GM21529 (cell line): ENCODE data around the gene ADGRG6.
A peak's percentile ranks its signal among the peaks of the same experiment; 100 is the strongest.
"Not testable (repeated sequence)": the region's sequence is repeated elsewhere in the genome, so short reads cannot be mapped to it uniquely, and the experiment has no call there.

Experiments used
- ATAC-seq: cut with Tn5 transposase; IDR thresholded peaks from one replicate; pipeline ENCODE4 v1.9.1; 2021; ENCODE audit not compliant: unreplicated experiment

The ADGRG6 gene

GRCh38 chr6:142301651-142302391 lies at the start of gene ADGRG6:
TSS of gene ADGRG6 (plus strand) at chr6:142302007. CDS start at chr6:142302330, 323 bp downstream.
- peak; percentile 81 for ATAC-seq

GRCh38 chr6:142254513-142254912 lies 47.3 kb upstream of the ADGRG6 start:
- ATAC-seq = no peak

- ATAC-seq = no peak
Observed at GRCh38 chr6:142255785-142256184, 46.0 kb upstream of the ADGRG6 start.

- ATAC-seq = no peak
Observed at GRCh38 chr6:142258305-142258704, 43.5 kb upstream of the ADGRG6 start.

GRCh38 chr6:142258757-142259156 lies 43.0 kb upstream of the ADGRG6 start:
- ATAC-seq = no peak

- no peak for ATAC-seq
Observed at GRCh38 chr6:142260748-142261147, 41.1 kb upstream of the ADGRG6 start.

GRCh38 chr6:142262231-142262630 lies 39.6 kb upstream of the ADGRG6 start:
- ATAC-seq = no peak

GRCh38 chr6:142265476-142265875 lies 36.3 kb upstream of the ADGRG6 start:
- no peak for ATAC-seq

GRCh38 chr6:142266060-142266459 lies 35.7 kb upstream of the ADGRG6 start:
- ATAC-seq = no peak

GRCh38 chr6:142271476-142271875 lies 30.3 kb upstream of the ADGRG6 start:
- ATAC-seq = no peak

GRCh38 chr6:142274656-142275055 lies 27.2 kb upstream of the ADGRG6 start:
- ATAC-seq = no peak

- no peak for ATAC-seq
Observed at GRCh38 chr6:142275236-142276006, 26.4 kb upstream of the ADGRG6 start.

- no peak for ATAC-seq
Observed at GRCh38 chr6:142276256-142276655, 25.6 kb upstream of the ADGRG6 start.

- no peak for ATAC-seq
Observed at GRCh38 chr6:142279350-142280180, 22.2 kb upstream of the ADGRG6 start.

- no peak for ATAC-seq
Observed at GRCh38 chr6:142280265-142280664, 21.5 kb upstream of the ADGRG6 start.

GRCh38 chr6:142280927-142281326 lies 20.9 kb upstream of the ADGRG6 start:
- no peak for ATAC-seq

- not testable (repeated sequence) for ATAC-seq
Observed at GRCh38 chr6:142283138-142283537, 18.7 kb upstream of the ADGRG6 start.

- no peak for ATAC-seq
Observed at GRCh38 chr6:142284419-142284818, 17.4 kb upstream of the ADGRG6 start.

GRCh38 chr6:142285235-142286087 lies 16.3 kb upstream of the ADGRG6 start:
- ATAC-seq = no peak

GRCh38 chr6:142286088-142286409 lies 15.8 kb upstream of the ADGRG6 start:
- no peak for ATAC-seq

- ATAC-seq = no peak
Observed at GRCh38 chr6:142289687-142290086, 12.1 kb upstream of the ADGRG6 start.
